IPS DF 6.9 (cell line): Measurements from ENCODE around the gene SGMS1.

Experiments
- DNase-seq: peaks from one replicate; pipeline ENCODE4 v3.0.0-alpha.2; 2013; ENCODE audit warnings: low read depth, low spot score
- H3K27ac ChIP-seq: one replicate; pipeline ENCODE4 v1.5.1; 2013; ENCODE audit warnings: low read length, control low read depth
- H3K27me3 ChIP-seq: 2 replicates; pipeline ENCODE4 v1.6.1; 2013; ENCODE audit warnings: mild to moderate bottlenecking, low read length; ENCODE audit not compliant: control insufficient read depth, insufficient read depth
- H3K36me3 ChIP-seq: 2 replicates; pipeline ENCODE4 v1.6.1; 2013; ENCODE audit warnings: low read length; ENCODE audit not compliant: control insufficient read depth, insufficient read depth
- H3K4me1 ChIP-seq: 2 replicates; pipeline ENCODE4 v1.6.1; 2013; ENCODE audit warnings: low read length; ENCODE audit not compliant: control insufficient read depth, insufficient read depth
- H3K4me3 ChIP-seq: 2 replicates; pipeline ENCODE4 v1.5.1; 2013; ENCODE audit warnings: mild to moderate bottlenecking, low read length
- H3K9me3 ChIP-seq: 2 replicates; pipeline ENCODE4 v1.6.1; 2013; ENCODE audit warnings: low read length, inconsistent platforms; ENCODE audit not compliant: control insufficient read depth, insufficient read depth
- WGBS: extraction: QIAGEN DNeasy Blood & Tissue Kit; methylation state at CpG from one replicate; pipeline ENCODE4 v1.1.7; 2013; ENCODE audit warnings: mixed read lengths, missing lambda C conversion rate; ENCODE audit not compliant: insufficient read length, insufficient coverage; 5-methylcytosine and 5-hydroxymethylcytosine counted together

The SGMS1 gene

DNA sequence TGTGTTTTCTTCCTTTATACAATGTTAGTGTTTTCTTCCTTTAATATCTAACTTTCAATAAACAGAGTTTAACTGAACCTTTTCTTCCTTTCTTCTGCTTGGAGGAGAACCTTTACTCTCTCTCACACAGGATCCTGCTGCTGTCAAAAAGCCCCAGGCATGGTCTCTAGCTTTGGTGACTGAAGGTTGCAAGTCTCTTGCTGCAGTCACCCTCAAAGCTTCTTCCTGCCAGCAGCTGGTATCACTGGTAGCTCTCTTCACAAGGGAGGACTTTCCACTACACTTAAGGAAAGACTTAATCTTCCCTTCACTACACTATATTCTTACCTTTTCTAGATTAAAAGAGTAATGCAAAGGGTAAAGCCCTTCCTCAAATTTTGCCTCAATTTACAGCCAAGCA, 153.4 kb downstream of the SGMS1 start:
- no peak for DNase-seq
- no peaks in the 10 kb centered on the region for H3K27me3 ChIP-seq
- peaks cover 2% of the 10 kb centered on the region; the same call in 1 of the 2 replicates for H3K4me1 ChIP-seq
- H3K36me3 ChIP-seq: no peaks in the 10 kb centered on the region
- H3K9me3 ChIP-seq: no peaks in the 10 kb centered on the region
- H3K4me3 ChIP-seq: no peak overlapping the region
- no peak overlapping the region for H3K27ac ChIP-seq

GRCh38 chr10:50469778-50470193, 154.0 kb downstream of the SGMS1 start:
- Histone ChIP-seq H3K27me3 (no peaks in the 10 kb centered on the region), H3K36me3 (no peaks in the 10 kb centered on the region), H3K4me1 (peaks cover 2% of the 10 kb centered on the region; the same call in 1 of the 2 replicates), H3K4me3 (no peak overlapping the region), H3K27ac (no peak overlapping the region), H3K9me3 (no peaks in the 10 kb centered on the region)
- no peak for DNase-seq
- no CpG with 5 or more reads among the region's 3 CpGs for WGBS

- peaks cover 2% of the 10 kb centered on the region; the same call in 1 of the 2 replicates for H3K4me1 ChIP-seq
- H3K36me3 ChIP-seq: no peaks in the 10 kb centered on the region
- WGBS: no CpG with 5 or more reads among the region's 1 CpG
- no peak overlapping the region for H3K27ac ChIP-seq
- H3K4me3 ChIP-seq: no peak overlapping the region
- no peak for DNase-seq
- no peaks in the 10 kb centered on the region for H3K27me3 ChIP-seq
- no peaks in the 10 kb centered on the region for H3K9me3 ChIP-seq
These were observed 154.5 kb downstream of the SGMS1 start for GRCh38 chr10:50469288-50469687.

DNA sequence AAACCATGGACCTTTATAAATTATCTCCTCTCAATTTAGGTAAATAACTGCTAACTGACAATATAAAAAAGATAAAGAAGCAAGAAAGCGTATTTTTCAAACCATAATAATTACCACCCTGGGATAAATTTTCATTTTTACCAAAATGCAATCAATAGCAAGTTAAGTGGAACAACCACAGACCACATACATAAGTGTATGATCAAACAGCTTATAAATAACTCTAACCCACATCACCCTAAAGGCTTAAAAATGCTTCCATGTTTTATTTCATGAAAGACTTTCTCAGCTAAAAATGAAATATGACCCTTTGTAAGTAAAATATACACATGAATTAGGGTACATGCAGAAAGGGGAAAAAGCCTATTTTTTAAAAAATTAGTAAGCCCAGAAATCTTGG, 156.5 kb downstream of the SGMS1 start:
- DNase-seq: no peak
- Histone ChIP-seq H3K27me3 (no peaks in the 10 kb centered on the region), H3K36me3 (no peaks in the 10 kb centered on the region), H3K4me3 (no peak overlapping the region), H3K4me1 (peaks cover 2% of the 10 kb centered on the region; the same call in 1 of the 2 replicates), H3K9me3 (no peaks in the 10 kb centered on the region), H3K27ac (no peak overlapping the region)
- WGBS: no CpG with 5 or more reads among the region's 1 CpG

- WGBS: no CpG with 5 or more reads among the region's 1 CpG
- Histone ChIP-seq H3K27ac (no peak overlapping the region), H3K36me3 (no peaks in the 10 kb centered on the region)
These were observed 159.7 kb downstream of the SGMS1 start for GRCh38 chr10:50464004-50464409.

GRCh38 chr10:50461834-50462233, 161.9 kb downstream of the SGMS1 start:
- Histone ChIP-seq H3K4me3 (no peak overlapping the region), H3K4me1 (no peaks in the 10 kb centered on the region), H3K27ac (no peak overlapping the region), H3K27me3 (no peaks in the 10 kb centered on the region), H3K9me3 (no peaks in the 10 kb centered on the region), H3K36me3 (no peaks in the 10 kb centered on the region)
- no CpG with 5 or more reads among the region's 3 CpGs for WGBS
- DNase-seq: no peak

More at GRCh38 chr10:50464004-50464409, 159.7 kb downstream of the SGMS1 start:
- Histone ChIP-seq H3K4me3 (no peak overlapping the region), H3K4me1 (no peaks in the 10 kb centered on the region), H3K27me3 (no peaks in the 10 kb centered on the region), H3K9me3 (no peaks in the 10 kb centered on the region)
- no peak for DNase-seq

DNA sequence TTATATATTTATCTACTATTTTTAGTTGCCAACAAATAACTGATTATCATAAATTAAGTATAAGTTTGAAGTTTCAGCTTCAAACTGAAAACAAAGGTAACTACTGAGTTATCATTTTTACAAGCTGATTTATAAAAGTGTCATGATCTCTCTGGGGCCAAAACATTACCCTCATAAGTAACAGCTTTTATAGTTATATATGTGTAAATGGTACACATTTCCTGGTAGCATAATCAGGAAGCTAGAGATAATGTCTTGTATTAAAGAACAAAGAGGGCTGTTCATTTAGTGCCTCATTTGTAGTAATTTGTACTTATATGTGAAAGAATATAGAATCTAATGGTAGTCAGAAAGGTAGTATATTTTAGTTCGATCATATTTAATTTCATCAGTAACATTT, 162.6 kb downstream of the SGMS1 start:
- H3K4me3 ChIP-seq: no peak overlapping the region
- no peaks in the 10 kb centered on the region for H3K27me3 ChIP-seq
- H3K9me3 ChIP-seq: no peaks in the 10 kb centered on the region
- no peak overlapping the region for H3K27ac ChIP-seq
- no peak for DNase-seq
- H3K4me1 ChIP-seq: no peaks in the 10 kb centered on the region
- no CpG with 5 or more reads among the region's 1 CpG for WGBS
- no peaks in the 10 kb centered on the region for H3K36me3 ChIP-seq

GRCh38 chr10:50456719-50457118, 167.0 kb downstream of the SGMS1 start:
- DNase-seq: no peak
- H3K36me3 ChIP-seq: no peaks in the 10 kb centered on the region
- no peak overlapping the region for H3K27ac ChIP-seq
- WGBS: no CpG with 5 or more reads among the region's 2 CpGs
- no peaks in the 10 kb centered on the region for H3K4me1 ChIP-seq
- H3K27me3 ChIP-seq: no peaks in the 10 kb centered on the region
- no peaks in the 10 kb centered on the region for H3K9me3 ChIP-seq
- H3K4me3 ChIP-seq: no peak overlapping the region

- Histone ChIP-seq H3K27ac (no peak overlapping the region), H3K4me1 (no peaks in the 10 kb centered on the region)
These were observed 169.8 kb downstream of the SGMS1 start for GRCh38 chr10:50453940-50454339.

DNA sequence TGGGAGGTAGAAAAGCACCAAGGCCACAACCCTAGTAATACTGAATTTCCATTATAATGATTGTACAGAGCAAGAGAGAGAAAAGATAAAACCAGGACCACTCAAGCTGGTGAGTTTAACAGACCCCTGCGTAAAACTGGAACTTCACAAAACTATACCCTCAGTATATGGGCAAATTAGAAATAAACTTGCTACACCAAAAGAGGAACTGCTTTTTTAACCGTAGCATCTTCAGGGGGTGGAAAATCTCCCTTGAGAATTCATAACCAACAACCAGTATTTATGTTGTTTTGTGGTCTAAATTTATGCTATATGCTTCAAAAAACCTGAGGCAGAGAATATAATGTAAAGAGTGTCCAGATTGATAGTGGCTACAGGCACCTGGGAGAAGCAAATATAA, 171.2 kb downstream of the SGMS1 start:
- DNase-seq: no peak
- Histone ChIP-seq H3K27me3 (no peaks in the 10 kb centered on the region), H3K36me3 (no peaks in the 10 kb centered on the region), H3K27ac (no peak overlapping the region), H3K4me1 (no peaks in the 10 kb centered on the region), H3K4me3 (no peak overlapping the region), H3K9me3 (no peaks in the 10 kb centered on the region)
- WGBS: no CpG with 5 or more reads among the region's 2 CpGs

More at GRCh38 chr10:50453940-50454339, 169.8 kb downstream of the SGMS1 start:
- Histone ChIP-seq H3K36me3 (no peaks in the 10 kb centered on the region), H3K9me3 (no peaks in the 10 kb centered on the region), H3K27me3 (no peaks in the 10 kb centered on the region), H3K4me3 (no peak overlapping the region)
- DNase-seq: no peak
- WGBS: no CpG with 5 or more reads among the region's 1 CpG

DNA sequence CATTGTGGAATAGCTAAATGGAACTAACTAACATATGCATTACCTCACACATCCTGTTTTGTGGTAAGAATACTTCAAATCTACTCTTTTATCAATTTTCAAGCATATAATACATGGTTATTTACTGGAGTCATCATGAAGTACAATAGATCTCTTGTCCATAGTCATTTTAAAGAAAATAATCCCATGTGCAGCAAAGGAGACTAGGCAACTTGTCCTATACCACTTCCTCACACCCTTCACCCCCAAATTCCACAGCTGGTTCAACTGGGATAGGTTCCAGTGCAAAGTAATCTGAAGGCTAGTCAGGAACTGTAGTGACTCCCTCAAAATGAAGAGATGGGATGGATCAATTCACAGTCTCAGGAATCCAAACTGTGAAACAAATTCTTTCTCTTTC, 176.1 kb downstream of the SGMS1 start:
- Histone ChIP-seq H3K4me1 (no peaks in the 10 kb centered on the region), H3K27ac (no peak overlapping the region), H3K9me3 (no peaks in the 10 kb centered on the region), H3K27me3 (no peaks in the 10 kb centered on the region), H3K36me3 (no peaks in the 10 kb centered on the region), H3K4me3 (no peak overlapping the region)
- DNase-seq: no peak
